WTC11 (cell line): ENCODE measurements around the gene ZNF532.
"Not testable (repeated sequence)": the region's sequence is repeated elsewhere in the genome, so short reads cannot be mapped to it uniquely, and the experiment has no call there.

ENCODE experiments used
- CTCF ChIP-seq: fragments of 200-600 bp; IDR thresholded peaks from 2 replicates; pipeline ENCODE4 v1.8.0; 2022; ENCODE audit warnings: antibody characterized with exemption
- E2F4 ChIP-seq: sonication (generic); formaldehyde crosslinking; IDR thresholded peaks from 2 replicates; pipeline ENCODE4 v1.8.1; 2022; ENCODE audit warnings: low read depth, mild to moderate bottlenecking, moderate library complexity, missing genetic modification reagents, borderline replicate concordance
- GRHL2 ChIP-seq: fragments of 250-450 bp; sonication (Bioruptor Pico); IDR thresholded peaks from 2 replicates; pipeline ENCODE4 v1.8.0; 2022; ENCODE audit warnings: mild to moderate bottlenecking, moderate library complexity; ENCODE audit not compliant: insufficient replicate concordance, severe bottlenecking
- JAZF1 ChIP-seq: fragments of 250-450 bp; sonication (Bioruptor Pico); IDR thresholded peaks from 2 replicates; pipeline ENCODE4 v1.9.0; 2021; ENCODE audit warnings: moderate library complexity, mild to moderate bottlenecking, inconsistent platforms
- JUN ChIP-seq: sonication (generic); formaldehyde crosslinking; IDR thresholded peaks from 2 replicates; pipeline ENCODE4 v1.8.0; 2023; ENCODE audit warnings: mild to moderate bottlenecking, missing genetic modification reagents
- NFYB ChIP-seq: sonication (generic); formaldehyde crosslinking; conservative IDR thresholded peaks from 2 replicates; pipeline ENCODE4 v1.8.0; 2022; ENCODE audit warnings: low read depth, missing genetic modification reagents
- NR2C2 ChIP-seq: sonication (generic); formaldehyde crosslinking; IDR thresholded peaks from 2 replicates; pipeline ENCODE4 v1.8.0; 2022; ENCODE audit warnings: mild to moderate bottlenecking, missing genetic modification reagents
- SMAD3 ChIP-seq: sonication (generic); formaldehyde crosslinking; IDR thresholded peaks from 2 replicates; pipeline ENCODE4 v1.8.0; 2022; ENCODE audit warnings: missing genetic modification reagents, mild to moderate bottlenecking, borderline replicate concordance
- TCF7 ChIP-seq: sonication (generic); formaldehyde crosslinking; IDR thresholded peaks from 2 replicates; pipeline ENCODE4 v1.8.0; 2022; ENCODE audit warnings: mild to moderate bottlenecking, low read depth, missing genetic modification reagents, moderate library complexity
- ZNF263 ChIP-seq: sonication (generic); formaldehyde crosslinking; IDR thresholded peaks from 2 replicates; pipeline ENCODE4 v1.8.1; 2022; ENCODE audit warnings: low read depth, mild to moderate bottlenecking, moderate library complexity, missing genetic modification reagents

- TF ChIP-seq JAZF1; CTCF; NFYB; GRHL2; ZNF263 (CRISPR knock-in tag); SMAD3; E2F4 (CRISPR knock-in tag); JUN (CRISPR knock-in tag); NR2C2 (CRISPR knock-in tag); TCF7 (CRISPR knock-in tag): not testable (repeated sequence)
Measured at GRCh38 chr18:58829886-58830285, 34.8 kb upstream of the ZNF532 start.
